Body of pancreas (tissue), 4 donors: ENCODE measurements around the gene KHNYN.

Source experiments
- CTCF ChIP-seq, 7 experiments: fragments of 450-650 bp in 4 of 7; fragments of 200-600 bp in 3 of 7; sonication (generic) in 3 of 7; IDR thresholded peaks; one replicate each; pipeline ENCODE4 v1.5.1; 2016 to 2019; ENCODE audit warnings: antibody characterized with exemption in 7 of 7
- POLR2A ChIP-seq, 3 donors: fragments of 450-650 bp; IDR thresholded peaks; one replicate each; pipeline ENCODE4 v1.6.1; 2016; ENCODE audit warnings: antibody characterized with exemption in 3 of 3, mild to moderate bottlenecking in 2 of 3

DNA sequence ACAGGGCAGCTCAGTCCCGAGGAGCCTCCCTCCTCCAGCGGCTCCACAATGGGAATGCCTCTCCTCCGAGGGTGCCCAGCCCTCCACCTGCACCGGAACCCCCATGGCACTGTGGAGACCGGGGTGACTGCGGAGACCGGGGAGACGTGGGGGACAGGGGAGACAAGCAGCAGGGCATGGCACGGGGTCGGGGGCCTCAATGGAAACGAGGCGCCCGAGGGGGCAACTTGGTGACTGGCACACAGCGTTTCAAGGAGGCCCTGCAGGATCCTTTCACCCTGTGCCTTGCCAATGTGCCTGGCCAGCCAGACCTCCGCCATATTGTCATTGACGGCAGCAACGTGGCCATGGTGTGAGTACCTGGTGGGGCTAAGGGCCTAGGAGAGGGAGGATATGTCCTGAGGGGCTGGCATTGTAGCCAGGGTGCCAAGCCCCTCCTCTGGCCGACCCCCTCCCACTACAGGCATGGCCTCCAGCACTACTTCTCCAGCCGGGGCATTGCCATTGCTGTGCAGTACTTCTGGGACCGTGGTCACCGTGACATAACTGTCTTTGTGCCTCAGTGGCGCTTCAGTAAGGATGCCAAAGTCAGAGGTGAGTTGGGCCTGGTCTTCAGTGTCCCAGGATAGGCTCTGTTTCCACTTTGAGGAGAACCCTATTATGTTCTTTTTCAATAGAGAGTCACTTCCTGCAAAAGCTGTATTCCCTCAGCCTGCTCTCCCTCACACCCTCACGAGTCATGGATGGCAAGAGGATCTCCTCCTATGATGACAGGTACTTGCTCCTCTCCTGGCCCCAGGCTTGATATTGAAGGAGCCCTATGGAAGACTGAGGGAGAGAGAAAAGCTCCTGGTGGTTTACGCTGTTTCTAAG lies 2.7 kb downstream of the KHNYN start:
- no peak for TF ChIP-seq CTCF (IDR thresholded peaks at IDR 0.05)
- TF ChIP-seq POLR2A (IDR thresholded peaks at IDR 0.05): no peak
